Fibroblast of the aortic adventitia (primary cell): ENCODE results near the gene RAB3D. TPM values are rescaled to one million over a fixed set of nuclear protein-coding genes. Genes with fewer than 3 reads are reported as not detected.
A peak's percentile ranks its signal among the peaks of the same experiment; 100 is the strongest.
"Not testable (repeated sequence)": the region's sequence is repeated elsewhere in the genome, so short reads cannot be mapped to it uniquely, and the experiment has no call there.

Experiments
- DNase-seq: peaks from one replicate; pipeline ENCODE4 v3.0.0-alpha.2; 2010; ENCODE audit warnings: low read depth
- H3K4me3 ChIP-seq: 2 replicates; pipeline ENCODE4 v1.5.1; 2011; ENCODE audit warnings: low read depth, mild to moderate bottlenecking, control low read depth, low read length, moderate library complexity
- CTCF ChIP-seq: IDR thresholded peaks from 2 replicates; pipeline ENCODE4 v1.5.1; 2011; ENCODE audit warnings: mild to moderate bottlenecking, low read length, control low read depth, inconsistent platforms; ENCODE audit not compliant: insufficient read depth
- total RNA-seq: library from RNA; depleted of rRNA; stranded (reverse); fragments of >200 nt; gene quantifications from 2 replicates; pipeline ENCODE4 v1.2.3, GENCODE V29; 2012; ENCODE audit warnings: low replicate concordance

The RAB3D gene
- total RNA-seq, 1 donor = 16.3 TPM

- TF ChIP-seq CTCF = no peak
- DNase-seq = peak; percentile 100
Observed at GRCh38 chr19:11346104-11346940, 6.9 kb upstream of the RAB3D start, which contains the start of the genes CCDC159 and TMEM205. Gene CCDC159 (plus strand): TSS chr19:11346519. CDS start chr19:11346607, 88 bp downstream. Gene TMEM205 (minus strand): TSS chr19:11346268. CDS start chr19:11345619, 649 bp downstream.

DNA sequence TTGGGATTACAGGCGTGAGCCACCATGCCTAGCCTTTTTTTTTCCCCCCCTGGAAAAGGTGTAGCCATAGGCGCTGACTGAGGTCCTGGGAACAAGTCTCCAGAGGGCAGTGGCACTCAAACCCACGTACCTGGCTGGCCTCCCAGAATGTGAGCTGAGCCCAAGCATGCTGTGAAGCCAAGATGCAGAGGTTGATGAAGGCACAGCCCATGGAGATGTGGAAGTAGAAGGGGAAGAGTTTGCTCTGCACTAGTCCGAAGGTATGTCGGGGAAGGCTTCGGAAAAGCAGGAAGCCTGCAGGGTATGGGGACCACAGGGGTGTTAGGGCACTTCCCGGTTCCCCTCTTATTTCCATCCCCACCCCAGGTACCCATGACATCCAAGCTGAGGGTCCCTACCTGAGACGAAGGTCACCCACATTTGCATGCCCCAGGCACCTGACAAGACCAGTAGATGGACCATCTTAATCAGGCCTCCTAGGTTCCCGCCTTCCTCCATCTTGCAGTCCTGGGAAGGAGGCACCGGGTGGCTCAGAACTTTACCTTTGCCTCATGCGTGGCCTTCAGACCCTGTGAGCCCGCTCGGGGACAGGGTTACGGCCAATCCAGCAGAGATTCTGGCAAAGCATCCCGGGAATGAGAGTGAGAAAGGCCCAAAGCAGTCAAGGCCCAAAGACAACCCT is 5.8 kb upstream of the RAB3D start:
- H3K4me3 ChIP-seq = peak overlapping the region; percentile 88
- DNase-seq = no peak
- no peak for TF ChIP-seq CTCF

More at GRCh38 chr19:11346104-11346940, 6.9 kb upstream of the RAB3D start, which contains the start of the genes CCDC159 and TMEM205:
- peak within 1 kb of the TSS; percentile 88 for H3K4me3 ChIP-seq

DNA sequence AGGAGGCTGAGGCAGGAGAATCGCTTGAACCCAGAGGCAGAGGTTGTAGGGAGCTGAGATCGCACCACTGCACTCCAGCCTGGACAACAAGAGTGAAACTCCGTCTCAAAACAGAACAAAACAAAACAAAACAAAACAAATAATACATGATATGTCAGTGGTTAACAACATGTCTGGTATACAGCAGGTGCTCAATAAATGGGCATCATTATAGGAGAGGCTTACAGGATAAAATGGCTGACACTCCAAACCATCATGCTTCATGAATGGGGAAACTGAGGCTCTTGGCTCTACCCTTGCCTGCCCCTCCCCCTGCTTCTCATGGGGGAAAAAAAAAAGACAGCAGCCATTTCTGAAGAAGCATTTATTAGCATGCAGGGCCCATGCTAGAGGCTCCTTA is 3.0 kb upstream of the RAB3D start:
- H3K4me3 ChIP-seq = no peak overlapping the region
- TF ChIP-seq CTCF = no peak
- DNase-seq = no peak

GRCh38 chr19:11340099-11340467 is 626 bp upstream of the RAB3D start:
- H3K4me3 ChIP-seq = peak overlapping the region; percentile 82
- not testable (repeated sequence) for DNase-seq

GRCh38 chr19:11338569-11339253 is 746 bp downstream of the RAB3D start:
- peak overlapping the region; percentile 82 for H3K4me3 ChIP-seq
- DNase-seq = no peak
- TF ChIP-seq CTCF = no peak

GRCh38 chr19:11338121-11338520 is 1.3 kb downstream of the RAB3D start:
- H3K4me3 ChIP-seq = no peak overlapping the region
- no peak for DNase-seq
- no peak for TF ChIP-seq CTCF

GRCh38 chr19:11337080-11337479 is 2.4 kb downstream of the RAB3D start:
- no peak for TF ChIP-seq CTCF
- DNase-seq = no peak
- no peak overlapping the region for H3K4me3 ChIP-seq
